Stimulated activated CD4-positive, alpha-beta T cell treated with anti-CD3 and anti-CD28 coated beads, Interleukin-4, amount 100 ng/mL, for 4 hours (primary cell): ENCODE measurements around the gene VSTM5.
A peak's percentile ranks its signal among the peaks of the same experiment; 100 is the strongest.
"Not testable (repeated sequence)": the region's sequence is repeated elsewhere in the genome, so short reads cannot be mapped to it uniquely, and the experiment has no call there.

Experiments
- DNase-seq, 2 experiments: peaks; one replicate each; pipeline ENCODE4 v3.0.0-alpha.2; 2020

The VSTM5 gene

GRCh38 chr11:93784935-93785360 is 65.5 kb downstream of the VSTM5 start:
- DNase-seq, result no peak

- peak; percentile 84 to 89 for DNase-seq
Observed at GRCh38 chr11:93784145-93784934, 66.1 kb downstream of the VSTM5 start, which contains the start of gene MED17. Gene MED17 (plus strand): TSS chr11:93784282. CDS start chr11:93784514, 232 bp downstream.

GRCh38 chr11:93783765-93784144 is 66.7 kb downstream of the VSTM5 start:
- DNase-seq, result no peak

GRCh38 chr11:93783362-93783761 is 67.1 kb downstream of the VSTM5 start:
- DNase-seq, result no peak

DNA sequence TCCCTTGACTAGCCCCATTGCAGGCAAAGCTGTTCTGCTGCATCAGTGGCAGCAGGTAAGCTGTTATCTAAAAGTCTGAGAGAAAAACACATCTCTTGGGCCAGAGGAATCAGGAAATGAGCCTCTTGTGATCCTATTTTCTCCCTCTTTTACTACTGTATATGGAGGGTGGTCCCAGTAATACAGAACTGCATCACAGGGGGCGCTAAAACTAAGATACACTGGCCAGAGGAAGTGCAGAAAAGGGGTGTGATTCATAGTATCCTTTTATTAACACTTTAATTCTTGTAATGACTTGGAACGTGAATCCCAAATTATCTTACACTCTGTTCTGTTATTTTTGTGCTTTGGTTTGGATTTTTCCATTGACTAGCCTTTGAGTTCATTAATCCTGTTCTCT is 75.1 kb downstream of the VSTM5 start:
- no peak for DNase-seq

GRCh38 chr11:93774560-93774959 is 75.9 kb downstream of the VSTM5 start:
- not testable (repeated sequence) for DNase-seq

DNA sequence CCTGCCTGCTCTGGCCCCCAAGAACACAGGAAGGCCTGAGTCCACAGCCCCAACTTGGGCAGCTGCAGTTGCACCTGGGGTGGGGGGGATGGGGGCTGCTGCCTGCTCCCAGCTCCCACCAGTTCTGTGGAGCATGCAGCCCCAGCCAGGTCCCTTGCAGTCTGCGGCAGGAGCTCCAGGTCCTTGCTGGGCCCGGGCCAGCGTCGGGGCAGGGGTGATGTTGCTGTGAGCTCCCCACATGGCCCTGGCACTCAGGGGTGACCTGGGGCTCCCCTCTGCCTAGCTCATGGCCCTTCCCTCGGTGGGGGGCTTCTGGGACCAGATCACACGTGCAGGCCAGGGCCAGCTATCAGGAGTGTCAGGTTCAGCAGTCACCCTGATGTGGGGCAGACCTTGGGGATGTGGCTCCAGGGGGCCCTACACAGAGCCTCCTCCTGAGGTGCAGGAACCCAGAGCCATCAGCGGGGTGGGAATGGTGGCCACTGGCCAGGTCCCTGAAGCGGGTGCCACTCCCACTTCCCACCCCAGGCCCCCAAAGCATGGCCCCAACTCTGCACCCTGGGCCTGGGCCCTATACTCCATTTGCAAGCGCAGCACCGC is 76.7 kb downstream of the VSTM5 start:
- no peak for DNase-seq

GRCh38 chr11:93773045-93773477 is 77.4 kb downstream of the VSTM5 start:
- no peak for DNase-seq

- DNase-seq, result no peak
Observed at GRCh38 chr11:93772123-93772522, 78.3 kb downstream of the VSTM5 start.

- DNase-seq, result no peak
Observed at GRCh38 chr11:93770160-93770559, 80.3 kb downstream of the VSTM5 start.
